Urinary bladder (tissue), 2 donors: Measurements from ENCODE around the gene KCNC1. TPM values are rescaled to one million over a fixed set of nuclear protein-coding genes. Genes with fewer than 3 reads are reported as not detected.

Experiments used
- polyA plus RNA-seq: library from polyadenylated mRNA; stranded (reverse); fragments of 200-250 nt; gene quantifications from one replicate; pipeline ENCODE4 v1.2.3, GENCODE V29; 2013
- total RNA-seq: library from RNA; depleted of rRNA; stranded (reverse); fragments of >200 nt; gene quantifications from one replicate; pipeline ENCODE4 v1.2.3, GENCODE V29; 2014
- donor health status: healthy.

Gene KCNC1
- total and polyA plus RNA-seq, 2 donors, result 0.11 to 0.74 TPM

Other genes starting within 250 kb of the KCNC1 start
- gene USH1C, start 190.4 kb upstream of the KCNC1 start, total RNA-seq, result 0.74 TPM
- gene USH1C, start 190.4 kb upstream of the KCNC1 start, polyA plus RNA-seq, result 0.10 TPM
- 0.05 TPM for gene OTOG, start 187.5 kb upstream of the KCNC1 start, total RNA-seq
- gene OTOG, start 187.5 kb upstream of the KCNC1 start, polyA plus RNA-seq, result not detected
- gene MYOD1, start 15.2 kb upstream of the KCNC1 start, total RNA-seq, result 1.1 TPM
- gene MYOD1, start 15.2 kb upstream of the KCNC1 start, polyA plus RNA-seq, result not detected